Amygdala (tissue), 56 donors: ENCODE results near the gene OR4C3.
A peak's percentile ranks its signal among the peaks of the same experiment; 100 is the strongest.
"Not testable (repeated sequence)": the region's sequence is repeated elsewhere in the genome, so short reads cannot be mapped to it uniquely, and the experiment has no call there.

Experiments
- DNase-seq, 56 donors: peaks; one replicate each; lab custom pipeline; 2025; lab: John Stamatoyannopoulos, UW

The OR4C3 gene

DNA sequence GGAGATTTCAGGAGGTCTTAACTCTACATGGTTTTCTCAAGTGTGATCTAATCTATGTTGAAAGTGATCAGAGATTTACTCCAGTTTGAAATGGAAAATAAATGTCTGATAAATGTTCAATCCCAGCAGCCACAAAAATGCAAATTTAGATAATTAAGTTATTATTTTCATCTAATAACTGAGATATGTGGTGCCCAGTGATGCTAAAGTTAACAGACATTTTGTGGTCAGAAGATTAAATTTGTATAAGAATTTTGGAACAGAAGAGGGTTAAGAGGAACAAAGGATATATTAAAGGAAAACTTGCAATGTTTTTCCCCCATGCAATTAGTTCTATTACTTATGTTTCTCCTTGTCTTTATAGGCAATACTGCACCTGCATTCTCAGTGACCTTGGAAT, at the start of gene OR4C3:
Gene OR4C3, plus strand, starts transcription at position 301 of the 400 bp plus-strand sequence. CDS start 102 bp downstream, outside the sequence.
- DNase-seq = not testable (repeated sequence)

DNA sequence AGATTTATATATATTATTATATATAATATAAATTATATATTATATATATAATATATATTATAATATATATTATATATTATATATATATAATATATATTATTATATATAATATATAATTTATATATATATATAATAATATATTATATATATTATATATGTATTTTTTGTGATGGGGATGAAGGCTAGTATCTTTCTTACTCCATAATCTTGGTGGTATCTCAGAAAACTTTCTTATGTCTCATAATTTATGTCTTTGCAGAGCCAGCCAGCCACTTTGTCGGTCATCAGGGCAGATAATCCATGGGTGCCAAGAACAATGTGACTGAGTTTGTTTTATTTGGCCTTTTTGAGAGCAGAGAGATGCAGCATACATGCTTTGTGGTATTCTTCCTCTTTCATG, 18.8 kb upstream of the OR4C3 start, which contains the start of gene OR4S1:
Gene OR4S1, plus strand, starts transcription at position 301 of the 400 bp plus-strand sequence. Its CDS starts 0 bp downstream, at position 301.
- DNase-seq = no peak

DNA sequence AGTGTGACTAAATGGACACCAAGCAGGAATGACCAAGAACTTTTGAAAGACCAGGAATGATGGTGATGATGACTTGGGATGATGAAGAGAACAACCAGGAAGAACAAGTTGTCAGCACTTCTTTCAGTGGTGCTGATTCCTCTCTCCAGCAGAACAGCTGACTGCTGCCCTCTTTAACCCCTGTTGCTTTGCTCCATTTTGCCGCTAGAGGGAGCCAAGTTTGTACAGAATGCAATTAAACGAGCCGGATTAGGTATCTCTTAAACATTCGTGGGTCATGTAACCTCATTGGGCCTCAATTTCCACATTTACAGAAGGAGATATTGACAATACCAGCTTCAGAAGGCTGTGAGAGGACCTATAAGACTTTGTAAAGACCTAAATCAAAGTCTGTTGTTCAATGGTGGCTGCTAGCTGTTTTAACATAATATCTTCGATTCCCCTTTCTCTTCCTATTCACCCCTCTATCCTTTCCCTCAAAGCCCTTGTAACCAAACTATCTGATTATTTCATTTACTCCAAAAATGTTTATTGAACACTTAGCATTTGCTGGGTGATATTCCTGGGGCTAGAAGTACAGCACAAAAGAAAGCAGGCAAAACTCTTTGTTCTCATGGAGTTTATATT, 16.8 kb upstream of the OR4C3 start:
- peak in 35 of 56 donors; percentile 1 to 73 (median 21) for DNase-seq

DNA sequence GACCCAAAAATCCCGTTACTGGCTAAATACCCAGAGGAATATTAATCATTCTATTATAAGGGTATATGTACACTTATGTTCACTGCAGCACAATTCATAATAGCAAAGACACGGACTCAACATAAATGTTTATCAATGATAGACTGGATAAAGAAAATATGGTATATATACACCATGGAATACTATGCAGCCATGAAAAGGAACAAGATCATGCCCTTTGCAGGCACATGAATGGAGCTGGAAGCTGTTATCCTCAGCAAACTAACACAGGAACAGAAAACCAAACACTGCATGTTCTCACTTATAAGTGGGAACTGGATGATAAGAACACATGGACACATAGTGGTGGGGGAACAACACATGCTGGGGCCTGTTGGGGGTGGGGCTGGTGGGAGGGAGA, 11.1 kb upstream of the OR4C3 start:
- DNase-seq = not testable (repeated sequence)

DNA sequence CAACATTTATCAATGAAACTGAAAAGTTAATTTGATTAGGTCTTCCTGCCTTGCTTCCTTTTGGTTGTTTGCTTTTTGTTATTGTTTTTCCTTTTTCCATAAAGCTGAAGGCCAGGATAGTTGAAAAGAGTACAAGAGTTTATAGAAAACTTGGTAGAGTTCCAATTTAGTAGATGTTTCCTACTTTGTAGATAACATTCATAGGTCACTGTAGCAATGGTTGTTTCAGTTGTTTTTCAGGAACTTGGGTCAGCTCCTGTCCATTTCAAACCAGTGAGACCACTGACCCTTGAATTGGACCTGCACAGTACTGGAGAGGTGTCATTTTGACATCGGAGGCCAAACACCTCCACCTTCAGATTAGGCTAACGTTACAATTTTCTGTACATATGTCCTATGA, 4.9 kb upstream of the OR4C3 start:
- not testable (repeated sequence) for DNase-seq

DNA sequence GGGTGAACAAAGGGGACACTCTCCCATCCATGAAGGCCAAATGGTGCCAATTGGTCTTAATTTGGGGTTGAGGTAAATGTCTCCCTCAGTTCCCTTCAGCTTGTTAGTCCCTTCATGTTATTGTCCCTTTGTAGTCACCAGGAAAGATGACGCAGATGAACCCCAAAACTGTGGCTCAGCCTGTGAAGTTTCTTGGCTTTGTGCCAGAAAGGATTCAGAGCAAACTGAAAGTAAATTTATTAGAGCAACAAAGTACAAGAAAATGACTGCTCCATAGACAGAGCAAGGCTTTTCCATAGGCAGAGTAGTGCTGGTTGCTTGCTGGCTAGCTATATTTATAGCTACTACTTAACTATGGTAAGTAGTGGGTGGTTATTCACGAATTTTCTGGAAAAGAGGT, 16.7 kb downstream of the OR4C3 start:
- no peak for DNase-seq

DNA sequence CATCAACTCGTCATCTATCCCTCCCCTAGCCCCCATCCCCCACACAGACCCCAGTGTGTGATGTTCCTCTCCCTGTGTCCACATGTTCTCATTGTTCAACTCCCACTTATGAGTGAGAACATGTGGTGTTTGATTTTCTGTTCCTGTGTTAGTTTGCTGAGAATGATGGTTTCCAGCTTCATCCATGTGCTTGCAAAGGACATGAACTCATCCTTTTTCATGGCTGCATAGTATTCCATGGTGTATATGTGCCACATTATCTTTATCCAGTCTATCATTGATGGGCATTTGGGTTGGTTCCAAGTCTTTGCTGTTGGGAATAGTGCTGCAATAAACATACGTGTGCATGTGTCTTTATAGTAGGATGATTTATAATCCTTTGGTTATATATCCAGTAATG, 17.8 kb downstream of the OR4C3 start:
- DNase-seq = not testable (repeated sequence)

DNA sequence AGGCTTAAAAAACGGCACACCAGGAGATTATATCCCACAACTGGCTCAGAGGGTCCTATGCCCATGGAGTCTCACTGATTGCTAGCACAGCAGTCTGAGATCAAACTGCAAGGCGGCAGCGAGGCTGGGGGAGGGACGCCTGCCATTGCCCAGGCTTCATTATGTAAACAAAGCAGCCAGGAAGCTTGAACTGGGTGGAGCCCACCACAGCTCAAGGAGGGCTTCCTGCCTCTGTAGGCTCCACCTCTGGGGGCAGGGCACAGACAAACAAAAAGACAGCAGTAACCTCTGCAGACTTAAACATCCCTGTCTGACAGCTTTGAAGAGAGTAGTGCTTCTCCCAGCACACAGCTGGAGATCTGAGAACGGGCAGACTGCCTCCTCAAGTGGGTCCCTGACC, 21.6 kb downstream of the OR4C3 start:
- not testable (repeated sequence) for DNase-seq

DNA sequence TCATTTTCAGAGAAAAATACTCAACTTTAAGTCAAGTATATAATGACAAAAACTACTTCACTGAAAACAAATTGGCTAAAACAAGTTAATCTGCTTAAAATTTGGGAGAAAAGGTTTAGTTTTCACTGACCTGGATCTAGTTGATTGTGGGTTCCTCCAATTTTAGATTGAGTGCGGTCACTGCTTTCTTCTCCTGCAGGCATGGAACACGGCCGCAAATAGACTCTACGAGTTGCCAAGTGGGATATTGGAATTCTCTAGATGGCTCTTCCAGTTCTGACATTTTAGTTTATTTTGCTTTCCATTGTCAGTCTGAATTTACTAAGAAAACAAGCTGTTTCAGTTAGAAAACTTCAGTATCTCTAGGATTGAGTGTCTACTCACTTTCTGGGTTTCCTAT, 29.3 kb downstream of the OR4C3 start:
- DNase-seq = no peak

DNA sequence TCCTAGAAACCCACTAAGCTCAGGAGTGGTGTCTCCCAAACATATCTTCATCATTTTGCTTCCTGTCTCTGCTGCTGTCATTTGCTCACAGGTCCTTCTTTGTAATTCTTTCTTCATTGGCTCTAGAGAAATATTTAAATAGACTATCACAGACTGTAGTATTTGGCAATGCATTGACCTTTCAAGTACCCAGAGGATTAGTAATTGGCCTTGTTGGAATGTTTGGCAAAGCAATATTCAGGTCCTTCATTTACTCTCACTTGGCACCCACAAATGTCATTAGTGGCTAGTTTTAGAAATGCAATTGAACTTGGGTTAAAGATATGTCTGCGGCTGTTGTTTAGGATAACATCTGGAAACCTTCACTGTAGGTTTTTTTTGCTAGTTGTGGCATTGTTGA, 30.0 kb downstream of the OR4C3 start:
- no peak for DNase-seq

DNA sequence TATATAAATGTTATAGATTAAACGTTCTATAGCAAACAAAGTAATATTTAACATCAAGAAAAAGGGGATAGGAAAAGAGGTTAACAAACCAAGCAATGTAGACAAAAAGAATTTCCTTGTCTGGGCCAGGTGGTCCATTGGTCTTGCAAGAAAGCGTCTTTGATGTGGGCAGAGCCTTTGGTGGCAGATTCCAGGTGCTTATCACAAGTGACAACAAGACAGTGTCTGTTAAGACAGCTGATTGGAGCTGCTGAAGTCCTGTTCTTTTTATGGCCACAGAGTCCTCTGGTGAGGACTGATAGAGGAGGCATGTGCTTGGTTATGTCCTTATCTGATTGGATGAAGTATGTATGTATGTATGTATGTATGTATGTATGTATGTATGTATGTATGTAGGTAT, 36.6 kb downstream of the OR4C3 start:
- DNase-seq = not testable (repeated sequence)

DNA sequence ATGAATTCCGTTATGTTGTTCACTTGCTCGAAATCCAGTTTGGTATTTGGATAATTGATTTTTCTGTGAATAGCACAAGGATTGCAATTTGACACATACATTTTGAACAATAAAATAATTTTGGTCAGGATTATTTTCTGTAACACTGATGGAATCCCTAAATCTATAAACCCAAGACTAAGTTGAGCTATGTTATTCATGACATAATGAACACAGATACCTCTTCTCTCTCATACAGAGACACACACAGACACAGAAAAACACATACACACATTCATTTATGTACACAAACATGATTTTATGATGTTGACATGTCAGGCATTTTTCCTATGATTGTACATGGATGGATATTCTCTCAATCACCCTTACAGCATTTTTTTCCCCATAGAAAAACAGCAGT, 41.6 kb downstream of the OR4C3 start, which contains the start of gene OR4C5:
Gene OR4C5, minus strand, starts transcription at position 101 of the 400 bp plus-strand sequence. Its CDS starts 0 bp downstream, at position 101.
- no peak for DNase-seq
